Iris pigment epithelial cell (primary cell): ENCODE data around the gene PLCXD1.

Experiments used
- DNase-seq: peaks from one replicate; pipeline ENCODE4 v3.0.0-alpha.2; 2011; ENCODE audit warnings: low read depth

PLCXD1 gene

DNA sequence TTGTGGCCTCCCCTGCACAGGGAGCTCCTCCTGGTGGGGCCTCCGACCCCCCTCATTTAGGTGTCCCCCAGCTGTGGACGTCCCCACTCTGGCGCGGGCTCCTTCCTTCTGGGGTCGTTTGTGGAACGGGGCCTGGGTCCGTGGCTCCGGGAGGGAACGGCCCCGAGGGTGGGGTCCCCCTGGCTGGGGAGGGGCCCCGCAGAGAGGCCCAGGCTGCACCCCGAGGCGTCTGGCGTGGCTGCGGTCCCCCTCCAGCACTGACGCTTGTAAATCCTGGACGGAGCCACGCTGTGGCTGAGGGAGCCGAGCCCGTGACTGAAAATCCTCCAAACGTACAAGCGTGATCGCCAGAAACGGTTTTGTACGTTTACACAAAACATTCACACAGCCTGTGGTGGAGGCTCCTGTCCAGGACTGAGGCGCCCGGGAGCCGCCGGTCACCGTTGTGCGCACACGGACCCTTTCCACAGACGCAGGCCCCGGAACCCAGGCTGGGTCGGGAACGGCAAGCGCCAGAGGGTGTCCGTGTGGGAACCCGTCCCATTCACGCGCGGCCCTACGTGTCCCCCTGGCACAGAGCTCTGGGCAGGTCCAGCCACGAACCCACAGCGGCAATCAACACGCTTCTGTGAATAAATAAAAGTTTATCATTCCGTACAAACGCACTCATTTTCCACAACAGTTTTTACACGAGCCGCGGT lies 52.6 kb downstream of the PLCXD1 start:
- no peak for DNase-seq

DNA sequence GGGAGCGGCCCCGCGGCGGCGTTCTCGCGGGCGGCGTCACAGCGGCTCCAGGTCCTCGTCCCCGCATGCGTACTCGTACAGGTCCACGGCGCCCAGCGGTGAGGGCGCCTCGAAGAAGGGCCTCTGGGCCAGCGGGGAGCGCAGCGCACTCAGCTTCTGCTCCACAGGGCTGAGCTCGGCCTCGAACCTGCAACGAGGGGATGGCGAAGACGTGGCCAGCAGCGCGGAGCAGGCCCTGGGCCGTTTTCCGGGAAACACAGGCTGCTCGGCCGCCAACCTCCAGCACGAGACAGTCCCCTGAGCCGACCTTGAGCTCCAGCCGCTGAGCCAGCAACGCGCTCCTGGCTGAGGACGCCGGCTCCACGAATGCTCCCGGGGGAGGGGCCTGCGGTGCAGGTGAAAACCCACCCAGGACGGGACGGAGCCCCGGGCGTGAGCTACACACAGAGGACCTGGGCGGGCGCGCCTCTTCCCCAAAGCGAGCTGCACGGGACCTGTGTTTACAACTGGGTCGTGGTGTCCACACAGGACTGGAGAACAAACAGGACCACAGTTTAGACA lies 53.2 kb downstream of the PLCXD1 start:
- DNase-seq: no peak

DNA sequence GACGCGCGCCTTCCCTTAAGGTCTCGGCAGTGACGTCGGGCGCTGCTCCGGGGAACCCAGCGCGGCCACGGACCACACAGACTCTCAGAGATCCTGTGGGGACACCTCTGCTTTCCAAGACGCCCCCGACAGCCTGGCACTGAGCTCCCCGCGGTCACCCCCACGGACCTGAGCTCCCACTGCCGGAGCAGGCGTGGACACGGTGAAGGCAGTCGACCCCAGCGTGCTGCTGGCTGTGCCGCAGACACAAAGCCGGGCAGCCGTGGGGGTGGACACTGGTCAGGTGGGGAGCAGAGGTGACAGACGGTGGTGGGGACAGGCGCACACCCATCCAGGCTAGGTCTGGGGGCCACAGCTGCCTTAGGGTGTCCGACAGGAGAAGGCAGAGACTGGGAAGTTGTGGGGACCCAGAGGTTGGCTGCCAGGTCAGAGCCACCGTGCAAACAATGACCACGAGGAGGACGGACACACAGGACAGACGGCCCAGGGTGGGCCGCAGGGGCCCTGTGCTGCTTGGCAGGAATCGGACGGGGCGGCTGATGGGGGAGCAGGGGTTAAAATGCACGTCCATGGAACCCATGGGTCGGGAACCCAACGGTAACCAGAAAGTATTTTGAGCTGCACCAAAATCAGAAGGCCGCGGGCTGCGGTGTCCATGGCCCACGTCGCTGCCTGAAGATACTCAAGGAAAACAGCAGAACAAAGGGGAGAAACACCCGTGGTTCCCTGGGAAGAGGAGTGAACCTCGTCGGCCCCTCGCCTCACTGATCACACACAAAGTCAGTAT lies 54.0 kb downstream of the PLCXD1 start:
- DNase-seq: no peak

DNA sequence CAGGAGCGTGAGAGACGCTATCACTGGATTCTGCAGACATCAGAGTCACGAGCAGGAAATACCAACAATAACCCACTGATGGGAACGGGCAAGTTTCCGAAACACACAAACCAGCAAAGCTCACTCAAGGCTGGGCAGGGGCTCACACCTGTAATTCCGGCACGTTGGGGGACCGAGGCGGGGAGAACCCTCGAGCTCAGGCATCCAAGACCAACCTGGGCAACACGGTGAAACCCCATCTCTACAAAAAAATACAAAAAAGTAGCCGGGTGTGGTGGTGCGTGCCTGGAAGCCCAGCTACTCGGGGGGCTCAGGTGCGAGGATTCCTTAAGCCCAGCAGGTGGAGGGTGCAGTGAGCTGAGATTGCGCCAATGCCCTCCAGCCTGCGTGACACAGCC lies 54.6 kb downstream of the PLCXD1 start:
- no peak for DNase-seq

DNA sequence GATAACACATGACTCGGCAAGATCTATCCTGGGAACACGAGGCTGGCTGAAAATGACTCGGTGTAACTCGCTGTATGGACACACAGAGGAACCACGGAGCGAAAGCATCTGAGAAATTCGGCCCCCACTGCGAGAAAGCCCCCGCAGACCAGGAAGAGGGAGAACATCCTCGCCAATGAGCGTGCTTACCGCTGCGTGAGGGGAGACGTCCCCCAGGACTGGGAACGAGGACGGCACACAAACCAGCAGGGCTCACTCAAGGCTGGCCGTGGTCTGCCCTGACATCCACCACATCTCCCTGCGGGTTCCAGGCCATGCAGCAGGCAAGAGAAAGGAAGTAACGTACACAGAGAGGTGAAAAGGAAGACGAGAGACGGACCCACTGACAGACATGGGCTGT lies 55.0 kb downstream of the PLCXD1 start:
- no peak for DNase-seq

DNA sequence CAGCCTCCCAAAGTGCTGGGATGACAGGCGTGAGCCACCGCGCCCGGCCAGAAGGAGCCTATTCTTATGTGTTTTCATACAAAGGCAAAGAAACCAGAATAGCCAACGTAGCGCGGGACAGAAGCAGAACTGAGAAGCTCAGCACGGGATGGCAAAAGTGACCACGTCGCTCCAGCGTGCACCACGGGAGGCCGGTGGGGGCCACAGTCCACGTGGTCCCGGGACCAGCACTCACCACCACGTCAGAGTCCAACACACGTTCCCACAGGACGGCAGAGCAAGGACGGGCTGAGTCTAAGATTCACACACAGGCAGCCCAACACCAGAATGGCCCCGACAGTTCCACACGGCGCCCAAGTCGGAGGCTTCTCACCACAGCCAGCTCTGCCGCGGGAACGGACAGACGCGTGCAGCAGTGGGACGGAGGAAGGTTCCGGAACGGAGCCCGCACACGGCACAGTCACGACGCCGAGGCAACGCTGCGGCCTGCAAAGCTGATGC lies 56.2 kb downstream of the PLCXD1 start:
- DNase-seq: no peak

DNA sequence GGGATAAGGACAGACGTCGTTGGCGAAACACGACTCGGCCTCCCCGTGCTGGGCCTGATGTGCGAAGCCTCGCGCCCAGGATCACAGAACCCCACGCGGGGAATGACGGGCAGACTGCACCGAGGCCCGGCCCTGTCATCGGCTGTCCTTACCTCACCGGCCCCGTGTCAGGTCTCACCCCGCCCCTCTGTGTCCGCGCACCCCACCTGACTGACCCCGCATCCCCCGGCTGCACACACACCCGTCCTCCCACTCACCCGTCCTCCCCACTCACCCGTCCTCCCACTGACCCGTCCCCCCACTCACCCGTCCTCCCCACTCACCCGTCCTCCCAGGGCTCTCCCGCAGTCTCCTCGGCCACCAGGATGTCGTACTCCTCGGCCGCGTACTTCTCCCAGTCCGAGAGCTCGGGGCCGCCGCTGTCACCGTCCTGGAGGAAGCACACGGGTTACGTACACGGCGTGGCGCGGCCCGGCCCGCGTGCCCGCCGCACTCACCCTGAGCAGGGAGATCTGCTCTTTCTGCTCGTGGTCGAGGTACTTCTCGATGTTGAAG lies 57.2 kb downstream of the PLCXD1 start:
- DNase-seq: no peak

DNA sequence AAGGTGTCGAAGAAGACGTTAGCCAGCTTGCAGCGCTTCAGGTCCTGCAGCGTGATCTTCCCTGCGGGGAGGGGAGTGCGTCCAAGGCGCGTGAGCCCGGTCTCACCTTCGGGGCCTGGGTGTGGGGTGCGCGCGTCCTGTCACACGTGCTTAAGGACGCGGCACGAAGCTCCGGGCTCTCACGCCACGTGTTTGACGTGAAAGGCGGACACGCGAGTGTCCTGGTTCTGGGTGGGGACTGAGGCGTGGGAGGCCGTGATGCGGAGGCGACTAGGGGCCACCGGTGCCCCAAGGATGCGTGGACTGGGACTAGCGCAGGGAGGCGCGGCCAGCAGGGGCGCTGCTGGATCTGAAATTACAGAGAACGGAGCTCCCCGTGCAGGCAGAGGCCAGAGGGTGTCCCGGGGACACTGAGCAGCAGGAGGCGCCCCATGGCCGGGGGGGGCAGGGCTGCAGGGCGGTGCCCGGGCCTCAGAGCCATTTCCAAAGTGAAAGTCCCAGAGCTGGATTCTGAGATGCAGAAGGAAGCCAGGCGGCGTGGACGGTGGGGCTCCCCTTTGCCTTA lies 57.7 kb downstream of the PLCXD1 start:
- DNase-seq: no peak

DNA sequence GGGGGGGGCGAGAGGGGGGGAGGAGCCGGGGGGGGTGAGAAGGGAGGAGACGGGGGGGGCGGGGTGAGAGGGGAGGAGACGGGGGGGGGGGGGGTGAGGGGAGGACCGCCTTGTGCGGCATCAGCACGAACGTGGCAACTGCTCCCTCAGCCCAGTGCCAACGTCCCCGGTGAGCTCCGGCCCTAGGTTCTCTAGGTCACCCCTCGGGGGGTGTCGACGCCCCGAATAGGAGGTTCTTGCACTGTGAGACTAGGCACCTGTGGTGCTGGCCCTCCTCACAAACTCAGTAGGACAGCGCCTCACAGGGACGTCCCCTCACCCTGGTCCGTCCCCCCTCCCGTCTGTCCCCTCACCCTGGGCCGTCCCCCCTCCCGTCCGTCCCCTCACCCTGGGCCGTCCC lies 58.9 kb downstream of the PLCXD1 start:
- DNase-seq: no peak

DNA sequence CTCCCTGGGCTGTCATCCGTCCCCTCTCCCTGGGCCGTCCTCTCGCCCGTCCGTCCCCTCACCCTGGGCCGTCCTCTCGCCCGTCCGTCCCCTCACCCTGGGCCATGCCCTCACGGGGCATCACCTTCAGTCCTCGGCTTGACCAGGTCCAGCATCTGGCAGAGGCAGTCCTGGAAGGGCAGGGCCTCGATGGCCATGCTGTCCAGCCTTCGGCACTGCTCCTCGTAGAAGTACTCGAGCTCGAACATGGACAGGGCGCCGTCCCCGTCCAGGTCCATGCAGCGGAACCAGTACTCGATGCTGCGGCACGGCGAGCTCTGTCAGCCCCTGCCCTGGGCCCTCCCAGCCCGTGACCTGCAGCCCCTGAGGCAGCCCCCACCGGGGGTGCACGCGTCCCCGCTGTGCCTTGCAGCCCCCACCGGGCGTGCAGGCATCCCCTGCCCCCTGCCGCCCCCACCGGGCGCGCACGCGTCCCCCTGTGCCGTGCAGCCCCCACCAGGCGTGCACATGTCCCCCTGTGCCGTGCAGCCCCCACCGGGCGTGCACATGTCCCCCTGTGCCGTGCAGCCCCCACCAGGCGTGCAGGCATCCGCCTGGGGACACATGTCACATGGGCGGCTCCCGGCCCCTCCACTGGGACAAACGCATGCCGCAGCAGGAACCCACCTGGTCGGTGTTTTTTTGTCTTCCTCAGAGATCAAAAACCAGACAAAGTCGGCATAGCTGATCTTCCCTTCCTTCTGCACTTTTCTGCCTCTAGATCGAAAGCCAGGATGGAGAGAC lies 59.7 kb downstream of the PLCXD1 start:
- no peak for DNase-seq

DNA sequence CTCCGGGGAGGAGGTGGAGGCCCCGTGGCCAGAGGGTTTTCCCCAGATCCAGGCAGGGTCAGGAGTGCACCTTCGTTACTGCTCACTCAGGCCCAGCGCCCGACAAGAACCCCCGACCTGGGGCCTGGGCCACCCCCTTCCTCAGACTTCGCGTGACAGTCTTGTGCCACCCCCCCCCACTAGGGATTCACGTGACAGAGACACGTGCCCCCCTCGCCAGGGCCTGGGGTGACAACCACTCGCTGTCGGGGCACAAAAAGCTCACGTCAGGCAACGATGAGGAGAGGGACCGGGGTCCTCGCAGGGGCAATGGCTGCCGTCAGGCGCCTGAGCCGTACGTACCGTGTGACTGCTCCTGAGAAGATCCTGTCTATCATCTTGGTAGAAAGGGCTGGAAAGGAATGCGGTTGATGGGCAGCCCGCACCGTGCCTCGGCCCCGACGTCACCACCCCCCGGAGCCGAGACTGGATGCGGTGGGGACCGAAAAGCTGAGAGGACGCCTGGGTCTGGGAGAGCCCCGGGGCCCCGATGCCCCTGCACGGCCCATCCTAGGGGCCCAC lies 60.4 kb downstream of the PLCXD1 start:
- DNase-seq: no peak

DNA sequence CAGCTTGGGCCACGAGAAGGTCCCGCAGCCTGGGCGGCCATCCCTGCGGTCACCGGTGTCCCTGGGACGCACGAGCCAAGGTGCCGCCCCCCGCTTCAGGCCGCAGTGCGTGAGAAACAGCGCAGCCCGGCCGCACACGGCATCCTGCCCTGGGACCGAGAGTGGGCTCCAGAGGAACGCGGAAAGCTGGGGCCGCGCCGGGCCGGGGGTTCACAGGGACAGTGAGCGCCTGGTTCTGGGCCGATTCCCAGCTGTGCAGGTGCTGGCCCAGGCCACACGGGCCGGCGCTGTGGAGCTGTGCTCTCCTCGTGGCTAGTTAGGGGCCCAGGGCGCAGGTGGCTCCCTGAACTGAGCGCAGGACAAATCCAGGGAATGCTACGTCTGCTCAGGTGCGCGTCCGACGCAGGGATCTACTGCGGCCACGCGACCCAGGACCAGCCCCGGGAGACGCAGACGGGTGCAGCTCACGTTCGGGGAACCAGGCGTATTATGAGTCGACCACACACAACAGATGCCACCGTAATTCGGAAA lies 63.3 kb downstream of the PLCXD1 start:
- no peak for DNase-seq

DNA sequence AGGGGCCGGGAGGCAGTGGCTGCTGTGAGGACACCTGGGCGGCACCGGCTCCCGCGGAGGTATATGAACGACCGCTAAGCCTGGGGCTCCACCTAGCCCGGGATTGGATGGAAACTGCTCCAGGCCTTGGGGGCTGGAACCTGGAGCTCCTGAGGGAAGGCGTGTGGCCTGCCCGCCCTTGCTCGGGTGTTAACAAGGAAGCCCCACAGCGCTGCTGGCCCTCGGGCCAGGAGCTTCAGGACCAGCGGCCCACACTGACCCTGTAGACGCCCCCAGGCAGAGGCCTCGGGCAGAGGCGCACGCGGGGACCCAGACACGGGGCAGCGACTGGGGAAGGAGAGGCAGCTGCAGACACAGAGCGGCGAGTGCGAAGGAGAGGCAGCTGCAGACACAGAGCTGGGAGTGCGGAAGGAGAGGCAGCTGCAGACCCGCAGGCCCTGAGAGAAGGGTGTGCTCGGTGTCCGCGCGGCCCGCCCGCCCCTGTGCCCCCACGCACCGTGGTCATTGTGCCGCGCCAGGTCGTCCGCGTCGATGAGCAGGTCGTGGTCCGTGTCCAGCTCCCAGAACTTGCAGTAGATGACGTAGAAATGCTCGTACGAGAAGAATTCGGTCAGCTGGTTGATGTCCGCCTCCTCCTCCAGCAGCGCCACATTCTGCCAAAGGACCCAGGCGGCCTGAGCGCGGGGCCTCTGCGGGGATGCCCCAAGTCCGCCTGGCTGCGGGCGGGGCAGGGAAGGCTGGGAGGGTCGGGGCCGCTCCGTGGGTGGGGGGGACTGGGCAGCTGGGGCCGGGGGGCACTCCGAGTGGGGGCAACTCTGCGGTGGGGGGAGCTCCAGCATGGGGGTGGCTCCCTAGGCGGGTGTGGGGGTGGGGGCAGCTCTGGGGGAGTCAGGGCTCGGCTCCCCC lies 64.1 kb downstream of the PLCXD1 start:
- DNase-seq: no peak

DNA sequence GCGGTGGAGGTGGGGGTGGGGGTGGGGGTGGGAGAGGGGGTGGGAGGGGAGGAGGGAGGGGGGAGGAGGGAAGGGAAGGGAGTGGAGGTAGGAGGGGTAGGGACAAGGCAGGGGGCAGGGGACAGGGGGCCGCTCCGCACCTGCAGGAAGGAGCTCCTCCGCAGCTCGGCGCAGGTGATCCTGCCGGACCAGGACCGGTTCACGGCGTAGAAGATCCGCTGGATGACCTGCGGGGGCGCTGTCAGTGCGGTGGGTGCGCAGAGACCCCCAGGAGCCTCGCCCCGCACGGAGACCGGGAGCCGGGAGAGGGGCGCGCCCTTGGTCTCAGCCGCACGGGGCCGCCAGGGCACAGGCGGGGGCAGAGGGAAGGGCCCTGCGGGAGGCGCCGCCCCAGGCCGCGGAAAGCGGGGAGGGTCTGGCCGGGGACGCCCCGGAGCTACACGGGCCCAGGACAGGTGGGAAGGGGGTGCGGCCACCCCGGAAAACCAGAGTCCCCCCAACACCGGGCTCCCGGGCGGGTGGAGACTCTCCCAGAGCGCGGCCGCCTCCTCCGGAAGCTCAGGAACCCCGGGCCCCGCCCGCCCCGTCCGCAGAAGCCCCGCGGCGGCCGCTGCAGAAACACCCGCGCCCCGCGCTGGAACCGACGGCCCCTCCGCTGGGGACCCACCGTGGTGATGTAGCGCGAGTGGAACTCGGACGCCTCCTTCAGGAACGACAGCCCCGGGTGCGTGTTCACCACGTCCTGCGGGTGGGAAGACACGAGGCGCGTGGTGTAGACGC lies 65.0 kb downstream of the PLCXD1 start:
- no peak for DNase-seq

DNA sequence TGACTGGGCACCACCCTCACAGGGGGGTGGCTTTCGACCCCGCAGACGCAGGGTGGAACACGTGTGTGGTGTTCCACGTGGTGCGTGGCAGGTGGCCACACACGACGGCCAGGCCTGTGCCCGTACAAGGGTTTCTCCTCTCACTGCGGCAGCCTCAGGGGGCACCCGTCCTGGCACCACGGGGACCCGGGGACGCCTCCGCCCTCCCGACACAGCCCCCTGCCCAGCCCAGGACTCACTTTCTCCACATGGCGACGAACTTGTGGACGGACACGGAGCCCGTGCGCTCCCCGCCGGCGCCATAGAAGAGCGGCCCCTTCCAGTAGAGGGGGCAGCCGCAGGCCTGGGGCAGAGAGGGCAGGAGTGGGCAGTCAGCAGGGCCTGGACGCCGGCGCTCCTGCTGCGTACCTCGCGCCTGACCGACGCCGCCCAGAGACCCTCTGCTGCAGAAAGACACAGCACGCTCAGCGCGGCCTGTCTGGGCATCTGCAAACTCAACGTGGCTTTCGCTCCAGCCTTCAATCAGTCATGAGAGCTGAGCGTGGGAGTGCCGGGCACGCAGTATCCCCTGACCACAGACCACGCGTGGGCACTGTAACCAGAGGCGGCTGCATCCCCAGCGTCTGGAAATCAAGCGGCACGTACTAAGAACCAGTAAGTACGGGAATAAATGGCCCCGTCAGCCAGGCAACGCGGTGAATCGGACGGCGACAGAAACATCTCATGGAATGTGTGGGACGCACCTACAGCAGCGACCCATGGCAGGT lies 66.4 kb downstream of the PLCXD1 start:
- DNase-seq: no peak

DNA sequence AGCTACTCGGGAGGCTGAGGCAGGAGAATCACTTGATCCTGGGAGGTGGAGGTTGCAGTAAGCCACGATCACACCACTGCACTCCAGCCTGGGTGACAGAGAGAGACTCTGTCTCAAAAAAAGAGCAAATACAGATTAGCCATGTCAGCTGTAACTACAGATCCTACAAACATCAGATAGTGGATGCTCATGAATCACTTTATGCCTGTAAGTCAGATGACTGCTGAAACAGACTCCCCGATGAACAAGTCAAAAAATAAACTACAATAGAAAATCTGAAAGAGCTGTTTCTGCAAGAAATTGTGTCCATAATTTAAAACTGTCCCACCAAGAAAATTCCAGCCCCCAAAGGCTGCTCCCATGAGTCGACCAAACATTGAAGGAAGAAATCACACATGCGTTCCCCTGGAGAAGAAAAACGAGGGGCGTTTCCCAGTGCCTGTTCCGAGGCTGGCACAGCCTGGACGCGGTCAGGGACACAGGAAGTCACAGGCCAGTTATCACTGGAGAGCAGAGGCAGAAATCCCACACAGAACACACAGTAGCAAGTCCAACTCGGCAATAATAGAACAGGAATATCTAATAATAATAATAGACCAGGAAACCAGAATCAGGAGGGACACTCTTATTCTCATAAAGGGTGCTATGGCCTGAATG lies 67.4 kb downstream of the PLCXD1 start:
- peak; percentile 45 for DNase-seq

DNA sequence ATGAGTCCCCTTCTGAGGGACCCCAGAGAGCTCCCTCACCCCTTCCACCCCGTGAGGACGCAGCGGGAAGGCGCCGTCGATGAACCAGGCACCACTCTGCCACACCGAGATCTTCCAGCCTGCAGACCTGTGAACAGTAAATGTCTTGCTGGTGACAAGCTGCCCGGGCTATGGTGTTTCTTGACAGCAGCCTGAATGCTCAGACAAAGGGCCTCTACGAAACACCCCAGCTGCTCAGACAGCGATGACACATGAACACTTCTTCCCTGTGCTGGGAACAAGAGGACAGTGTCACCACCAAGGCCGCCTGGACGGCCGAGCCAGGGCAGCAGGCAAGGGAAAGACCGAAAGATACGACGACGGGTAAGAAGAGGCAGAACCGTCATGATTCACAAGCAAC lies 68.0 kb downstream of the PLCXD1 start:
- no peak for DNase-seq

DNA sequence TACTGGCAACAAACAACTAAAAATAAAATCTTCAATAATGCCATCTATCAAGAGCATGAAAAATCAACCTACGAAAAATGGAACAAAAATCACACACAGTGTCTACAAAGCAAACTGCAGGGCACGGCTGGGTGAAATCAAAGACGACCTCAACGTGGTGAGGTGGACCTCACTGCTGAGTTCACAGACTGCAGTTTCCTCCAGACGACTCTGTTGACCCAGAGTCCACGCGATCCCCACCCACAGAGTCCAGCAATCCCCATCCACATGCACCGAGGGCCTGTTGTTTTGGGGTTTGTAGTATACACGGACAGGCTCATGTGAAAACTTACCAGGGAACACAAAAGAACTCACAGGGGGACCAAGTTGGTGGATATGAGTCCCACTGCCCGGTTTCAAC lies 68.5 kb downstream of the PLCXD1 start:
- DNase-seq: no peak
